IPS-20b (cell line): ENCODE measurements around the gene RNF227.
A peak's percentile ranks its signal among the peaks of the same experiment; 100 is the strongest.

Experiments used
- H3K27ac ChIP-seq: one replicate; pipeline ENCODE4 v1.5.1; 2013; ENCODE audit warnings: low read length
- H3K27me3 ChIP-seq: 2 replicates; pipeline ENCODE4 v1.6.1; 2013; ENCODE audit warnings: mild to moderate bottlenecking, low read length, inconsistent platforms; ENCODE audit not compliant: insufficient read depth
- H3K36me3 ChIP-seq: 2 replicates; pipeline ENCODE4 v1.6.1; 2013; ENCODE audit warnings: low read depth, mild to moderate bottlenecking, inconsistent platforms, low read length, moderate library complexity; ENCODE audit not compliant: insufficient read depth
- H3K4me1 ChIP-seq: 2 replicates; pipeline ENCODE4 v1.6.1; 2013; ENCODE audit warnings: mild to moderate bottlenecking, control low read depth, inconsistent platforms, low read length, moderate library complexity; ENCODE audit not compliant: insufficient read depth
- H3K4me3 ChIP-seq: 2 replicates; pipeline ENCODE4 v1.5.1; 2013; ENCODE audit warnings: mild to moderate bottlenecking, low read length, inconsistent platforms
- H3K9ac ChIP-seq: 2 replicates; pipeline ENCODE4 v1.6.1; 2013; ENCODE audit warnings: low read depth, mild to moderate bottlenecking, inconsistent platforms, low read length, moderate library complexity
- H3K9me3 ChIP-seq: 2 replicates; pipeline ENCODE4 v1.6.1; 2013; ENCODE audit warnings: mild to moderate bottlenecking, low read depth, low read length, inconsistent platforms; ENCODE audit not compliant: insufficient read depth

Gene RNF227

DNA sequence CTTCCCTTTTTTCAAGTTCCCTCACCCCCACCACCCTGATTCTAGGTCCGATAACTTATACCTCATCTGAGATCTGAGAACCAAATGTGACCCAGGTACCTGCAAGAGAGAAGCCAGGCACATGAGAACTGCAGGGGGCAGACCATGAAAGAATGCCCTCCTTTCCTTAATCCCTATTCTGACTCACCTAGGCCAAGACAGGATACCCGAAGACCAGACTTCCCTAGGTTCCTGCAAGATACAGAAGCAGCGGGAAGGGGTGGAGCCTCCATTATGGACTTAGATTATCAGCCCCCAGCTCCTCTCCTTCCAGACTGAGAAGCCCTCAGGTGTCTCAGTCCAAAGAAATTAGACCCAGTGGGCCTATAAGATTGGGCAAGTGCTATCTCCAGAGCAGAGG lies 11.5 kb upstream of the RNF227 start:
- H3K4me3 ChIP-seq, result no peak overlapping the region

DNA sequence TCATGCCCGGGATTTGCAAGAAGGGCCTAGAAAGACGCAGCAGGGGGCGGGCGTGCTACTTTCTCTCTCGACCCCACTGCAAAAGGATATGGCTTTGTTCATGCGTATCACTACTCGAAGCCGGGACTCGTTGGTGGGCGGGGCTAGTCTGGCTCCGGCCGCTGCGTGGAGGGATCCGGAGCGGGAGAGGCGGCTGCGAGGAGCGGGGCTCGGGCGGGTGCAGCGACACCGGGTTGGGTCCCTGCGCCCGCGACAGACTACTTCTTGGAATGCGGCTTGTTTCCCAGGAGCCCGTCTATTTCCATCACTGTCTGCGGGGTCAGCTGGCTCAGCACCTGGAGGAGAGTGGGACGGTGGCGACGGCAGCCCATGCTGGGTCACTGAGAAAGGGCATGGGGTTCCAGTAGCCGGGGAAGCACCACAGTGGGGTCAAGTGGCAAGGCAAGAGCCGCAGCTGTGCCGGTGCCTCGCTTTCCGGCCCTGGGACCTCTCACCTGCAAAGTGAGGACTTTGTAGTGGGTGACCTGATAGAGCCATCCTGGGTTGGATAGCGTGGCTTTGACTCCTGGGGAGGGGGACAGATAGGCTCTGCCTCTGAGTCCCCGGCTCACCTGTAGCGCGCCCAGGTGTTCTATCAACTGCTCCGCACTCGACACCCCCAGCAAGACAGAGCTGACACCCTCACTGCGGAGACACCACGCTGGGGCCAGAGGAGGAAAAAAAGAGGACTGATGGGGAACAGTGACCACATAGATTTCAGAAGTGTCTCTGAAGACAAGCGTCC lies 6.9 kb upstream of the RNF227 start:
- no peak overlapping the region for H3K27ac ChIP-seq
- H3K27me3 ChIP-seq, result peaks cover 82% of the 10 kb centered on the region
- no peaks in the 10 kb centered on the region for H3K9me3 ChIP-seq
- H3K4me1 ChIP-seq, result no peaks in the 10 kb centered on the region; the same call in 1 of the 2 replicates
- H3K36me3 ChIP-seq, result no peaks in the 10 kb centered on the region
- H3K4me3 ChIP-seq, result peak overlapping the region; percentile 52; the same call in 1 of the 2 replicates
- H3K9ac ChIP-seq, result peak overlapping the region; percentile 43; the same call in 1 of the 2 replicates

More for the DNA sequence above, 11.5 kb upstream of the RNF227 start:
- Histone ChIP-seq H3K27ac (no peak overlapping the region), H3K9ac (no peak overlapping the region), H3K36me3 (no peaks in the 10 kb centered on the region), H3K27me3 (peaks cover 67% of the 10 kb centered on the region), H3K4me1 (no peaks in the 10 kb centered on the region; the same call in 1 of the 2 replicates), H3K9me3 (no peaks in the 10 kb centered on the region)

DNA sequence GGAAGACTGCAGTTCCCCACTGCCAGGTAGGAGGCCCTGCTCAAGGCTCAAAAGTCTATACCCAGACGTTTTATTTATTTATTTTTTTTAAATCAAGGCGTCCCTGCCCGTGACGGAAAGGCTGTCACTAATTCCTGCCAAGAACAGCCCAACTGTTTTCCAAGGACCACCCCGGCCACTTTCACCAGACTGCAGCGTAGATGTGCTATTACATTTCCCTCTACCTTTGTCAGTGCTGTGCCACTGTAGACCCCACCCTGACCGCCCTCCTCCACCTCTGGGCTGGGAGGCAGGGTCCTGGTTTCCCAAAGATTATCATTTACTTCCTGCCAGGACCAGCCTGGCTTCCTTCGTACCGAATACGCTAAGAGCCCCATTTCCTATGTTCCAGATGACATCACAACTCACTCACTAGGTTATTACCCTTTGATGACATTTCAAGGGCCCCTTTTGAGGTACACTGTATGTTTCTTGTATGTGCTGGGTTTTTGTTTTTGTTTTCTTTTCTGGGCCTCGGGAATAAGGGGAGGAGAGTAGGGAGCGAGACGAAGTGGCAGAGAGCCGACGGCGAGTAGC lies 6.3 kb upstream of the RNF227 start:
- H3K27me3 ChIP-seq, result peaks cover 81% of the 10 kb centered on the region
- H3K9ac ChIP-seq, result no peak overlapping the region
- no peaks in the 10 kb centered on the region for H3K36me3 ChIP-seq
- H3K4me3 ChIP-seq, result peak overlapping the region; percentile 52
- no peak overlapping the region for H3K27ac ChIP-seq
- no peaks in the 10 kb centered on the region; the same call in 1 of the 2 replicates for H3K4me1 ChIP-seq
- H3K9me3 ChIP-seq, result no peaks in the 10 kb centered on the region

DNA sequence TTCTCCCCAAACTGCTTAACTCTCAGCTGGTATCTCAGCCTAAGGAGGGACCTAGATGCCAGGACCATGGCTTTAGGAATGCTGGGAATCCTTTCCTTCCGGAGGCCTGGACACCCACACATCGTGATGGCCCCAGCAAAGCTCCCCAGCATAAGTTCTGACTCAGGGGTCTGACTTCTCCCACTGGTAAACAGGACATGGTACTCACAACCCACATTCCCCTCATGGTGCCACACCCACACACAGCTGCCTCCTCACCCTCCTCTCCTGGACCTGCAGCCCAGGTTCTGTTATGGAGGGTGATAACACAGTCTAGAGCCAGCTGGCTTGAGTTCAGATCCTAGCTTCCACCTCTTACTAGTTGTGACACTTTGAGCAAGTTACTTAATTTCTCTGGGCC lies 719 bp upstream of the RNF227 start:
- H3K9ac ChIP-seq, result no peak overlapping the region
- no peaks in the 10 kb centered on the region; the same call in 1 of the 2 replicates for H3K4me1 ChIP-seq
- no peak overlapping the region for H3K4me3 ChIP-seq
- no peaks in the 10 kb centered on the region for H3K36me3 ChIP-seq
- peaks cover 58% of the 10 kb centered on the region for H3K27me3 ChIP-seq
- no peaks in the 10 kb centered on the region for H3K9me3 ChIP-seq
- H3K27ac ChIP-seq, result no peak overlapping the region

DNA sequence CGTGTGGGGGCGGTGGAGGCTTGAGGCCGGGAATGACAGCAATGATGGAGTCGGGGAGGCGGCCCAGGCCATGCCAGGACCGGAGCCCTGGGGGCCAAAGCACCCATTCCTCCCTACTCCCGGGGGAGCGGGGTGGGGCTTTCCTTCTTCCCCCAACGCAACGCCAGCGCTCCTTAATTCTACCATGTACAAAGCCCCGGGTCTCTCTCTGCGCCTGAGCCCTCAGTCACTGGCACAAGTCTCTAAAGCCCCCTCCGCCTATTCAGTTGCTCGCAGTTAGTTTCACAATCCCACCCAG lies 245 bp upstream of the RNF227 start:
- H3K9ac ChIP-seq, result no peak overlapping the region
- H3K27ac ChIP-seq, result no peak overlapping the region
- H3K4me1 ChIP-seq, result no peaks in the 10 kb centered on the region; the same call in 1 of the 2 replicates
- H3K36me3 ChIP-seq, result no peaks in the 10 kb centered on the region
- H3K4me3 ChIP-seq, result peak overlapping the region; percentile 74; the same call in 1 of the 2 replicates
- no peaks in the 10 kb centered on the region for H3K9me3 ChIP-seq
- peaks cover 53% of the 10 kb centered on the region for H3K27me3 ChIP-seq

DNA sequence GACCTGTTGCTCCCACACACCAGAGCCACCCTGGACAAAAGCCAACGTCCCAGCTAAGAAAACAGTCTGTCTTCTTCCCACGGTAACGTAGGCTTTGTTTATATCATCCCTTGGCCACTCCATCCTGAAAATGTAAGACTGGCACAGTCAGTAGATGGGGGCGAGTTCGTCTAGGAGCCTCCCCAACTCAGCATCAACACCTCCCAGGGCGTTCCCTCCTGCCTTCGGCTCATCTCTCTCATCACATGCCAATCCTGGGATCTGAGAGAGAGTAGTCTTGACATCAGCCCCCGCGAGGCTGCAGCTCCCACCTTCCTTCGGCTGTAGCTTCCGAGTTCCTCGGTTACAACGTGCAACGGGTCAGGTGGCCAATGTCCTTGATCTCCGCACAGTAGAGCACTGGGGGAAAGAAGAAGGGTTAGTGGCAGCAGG lies 894 bp downstream of the RNF227 start:
- Histone ChIP-seq H3K9ac (no peak overlapping the region), H3K27me3 (peaks cover 45% of the 10 kb centered on the region)

DNA sequence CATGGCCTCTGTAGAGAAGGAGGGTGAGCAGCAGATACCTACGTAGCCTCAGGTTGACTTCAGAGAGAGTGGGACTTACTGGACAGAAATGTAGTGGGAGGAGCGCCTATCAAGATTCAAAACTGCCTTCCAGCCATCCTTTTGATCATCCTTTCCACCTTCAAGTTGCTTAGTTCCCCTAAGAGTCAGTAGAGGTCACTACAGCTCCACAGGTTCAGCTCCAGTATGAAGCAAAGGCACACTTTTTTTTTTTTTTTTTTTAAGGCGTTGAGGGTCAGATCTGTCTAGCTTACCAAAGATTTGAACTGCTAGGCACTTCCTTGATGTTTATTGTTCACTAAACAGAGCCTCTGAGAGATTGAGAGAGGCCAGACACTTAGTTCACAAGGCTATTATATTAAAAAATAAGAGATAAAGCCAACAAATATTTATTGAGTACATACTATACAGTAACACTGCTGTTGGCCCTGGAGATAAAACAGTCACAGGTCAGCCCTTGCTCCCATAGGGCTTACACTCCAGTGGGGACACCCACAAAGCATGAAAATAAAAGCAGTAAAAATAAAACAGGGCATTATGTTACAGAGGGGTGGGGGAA lies 3.1 kb downstream of the RNF227 start:
- Histone ChIP-seq H3K27me3 (peaks cover 35% of the 10 kb centered on the region), H3K27ac (no peak overlapping the region), H3K4me3 (no peak overlapping the region), H3K4me1 (no peaks in the 10 kb centered on the region; the same call in 1 of the 2 replicates), H3K9ac (no peak overlapping the region), H3K36me3 (0 out of 2 replicates have a peak, but pooled peaks cover 5% of the 10 kb centered on the region), H3K9me3 (no peaks in the 10 kb centered on the region)

More for the DNA sequence above, 894 bp downstream of the RNF227 start:
- H3K36me3 ChIP-seq, result 0 out of 2 replicates have a peak, but pooled peaks cover 4% of the 10 kb centered on the region
- no peaks in the 10 kb centered on the region; the same call in 1 of the 2 replicates for H3K4me1 ChIP-seq
- H3K9me3 ChIP-seq, result no peaks in the 10 kb centered on the region
- H3K27ac ChIP-seq, result no peak overlapping the region
- H3K4me3 ChIP-seq, result peak overlapping the region; percentile 74

DNA sequence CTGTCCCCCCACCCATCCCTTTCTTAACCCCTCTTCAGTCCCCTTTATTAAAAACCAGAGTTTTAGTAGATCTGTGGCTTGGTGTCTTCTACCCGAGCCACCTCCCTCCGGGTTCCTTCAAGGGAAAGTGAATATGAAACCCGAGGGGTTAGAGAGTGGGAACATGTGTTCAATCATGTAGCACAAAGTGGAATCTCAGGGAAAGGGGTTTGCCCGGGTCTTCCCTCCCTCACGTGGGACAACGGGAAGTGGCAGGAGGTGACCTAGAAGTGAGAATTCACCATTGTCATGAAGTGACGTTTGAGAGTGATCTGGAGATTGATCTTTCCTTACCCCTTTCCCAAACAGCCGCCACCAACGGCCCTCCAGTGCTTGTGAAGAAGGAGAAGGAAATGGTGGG lies 5.0 kb downstream of the RNF227 start:
- H3K4me3 ChIP-seq, result no peak overlapping the region
- no peaks in the 10 kb centered on the region; the same call in 1 of the 2 replicates for H3K4me1 ChIP-seq
- no peak overlapping the region for H3K9ac ChIP-seq
- no peak overlapping the region for H3K27ac ChIP-seq
- no peaks in the 10 kb centered on the region for H3K9me3 ChIP-seq
- 0 out of 2 replicates have a peak, but pooled peaks cover 13% of the 10 kb centered on the region for H3K36me3 ChIP-seq
- peaks cover 17% of the 10 kb centered on the region for H3K27me3 ChIP-seq

DNA sequence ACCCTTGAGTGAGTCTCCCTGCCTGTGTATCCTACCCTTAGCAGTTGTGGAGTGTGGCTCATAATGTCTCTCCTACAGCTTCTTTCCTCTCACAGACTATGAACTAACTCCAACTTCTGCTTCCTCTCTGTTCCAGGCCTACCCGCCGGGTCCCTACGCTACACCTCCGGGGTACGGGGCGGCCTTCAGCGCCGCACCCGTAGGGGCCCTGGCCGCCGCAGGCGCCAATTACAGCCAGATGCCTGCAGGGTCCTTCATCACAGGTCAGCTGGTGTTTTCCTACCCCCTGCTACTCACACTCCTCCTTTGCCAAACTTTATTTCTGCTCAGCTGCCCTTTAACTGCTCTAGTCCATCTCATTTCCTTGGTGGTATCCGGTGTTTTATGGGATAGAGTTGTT lies 5.4 kb downstream of the RNF227 start:
- no peaks in the 10 kb centered on the region; the same call in 1 of the 2 replicates for H3K4me1 ChIP-seq
- H3K36me3 ChIP-seq, result 0 out of 2 replicates have a peak, but pooled peaks cover 13% of the 10 kb centered on the region
- H3K9ac ChIP-seq, result no peak overlapping the region
- no peaks in the 10 kb centered on the region for H3K9me3 ChIP-seq
- no peak overlapping the region for H3K4me3 ChIP-seq
- no peak overlapping the region for H3K27ac ChIP-seq
- H3K27me3 ChIP-seq, result peaks cover 15% of the 10 kb centered on the region

DNA sequence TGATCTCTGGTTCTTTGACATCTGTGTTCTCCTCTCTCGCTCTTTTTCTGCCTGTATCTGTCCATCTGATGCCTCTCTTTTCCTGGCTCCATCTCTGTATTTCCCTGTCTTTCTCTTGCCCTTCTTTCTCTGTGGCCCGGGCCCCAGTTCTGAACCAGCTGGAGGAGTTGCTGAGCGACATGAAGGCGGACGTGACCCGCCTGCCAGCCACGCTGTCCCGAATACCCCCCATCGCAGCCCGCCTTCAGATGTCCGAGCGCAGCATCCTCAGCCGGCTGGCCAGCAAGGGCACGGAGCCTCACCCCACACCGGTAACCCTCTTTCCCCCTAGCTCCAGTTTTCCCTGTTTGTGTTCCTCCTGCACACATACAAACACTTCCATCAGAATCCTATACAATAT lies 5.8 kb downstream of the RNF227 start:
- H3K4me1 ChIP-seq, result no peaks in the 10 kb centered on the region; the same call in 1 of the 2 replicates
- H3K9ac ChIP-seq, result no peak overlapping the region
- H3K27ac ChIP-seq, result no peak overlapping the region
- 0 out of 2 replicates have a peak, but pooled peaks cover 13% of the 10 kb centered on the region for H3K36me3 ChIP-seq
- peaks cover 14% of the 10 kb centered on the region for H3K27me3 ChIP-seq
- no peak overlapping the region for H3K4me3 ChIP-seq
- H3K9me3 ChIP-seq, result no peaks in the 10 kb centered on the region

DNA sequence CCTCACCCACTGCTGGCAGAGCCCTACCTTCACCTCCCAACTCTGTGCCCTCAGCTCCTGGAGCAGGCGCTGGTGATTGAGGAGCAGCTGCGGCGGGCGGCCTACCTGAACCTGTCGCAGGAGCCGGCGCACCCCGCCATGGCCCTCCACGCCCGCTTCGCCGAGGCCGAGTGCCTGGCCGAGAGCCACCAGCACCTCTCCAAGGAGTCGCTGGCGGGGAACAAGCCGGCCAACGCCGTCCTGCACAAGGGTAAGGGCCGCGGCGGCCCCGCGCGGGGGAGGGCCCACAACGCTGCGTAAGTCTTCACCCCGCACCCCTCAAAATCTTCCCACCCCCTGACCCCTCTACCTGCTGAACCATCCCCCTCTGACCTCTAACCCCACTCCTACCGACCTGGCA lies 7.0 kb downstream of the RNF227 start:
- H3K4me3 ChIP-seq, result no peak overlapping the region
- no peaks in the 10 kb centered on the region for H3K4me1 ChIP-seq
- H3K27ac ChIP-seq, result no peak overlapping the region
- H3K27me3 ChIP-seq, result peaks cover 2% of the 10 kb centered on the region; the same call in 1 of the 2 replicates
- no peak overlapping the region for H3K9ac ChIP-seq
- H3K36me3 ChIP-seq, result peaks cover 20% of the 10 kb centered on the region; the same call in 1 of the 2 replicates
- no peaks in the 10 kb centered on the region for H3K9me3 ChIP-seq
